Naive B cell (primary cell): ENCODE measurements around the gene CBFB. TPM values are rescaled to one million over a fixed set of nuclear protein-coding genes. Genes with fewer than 3 reads are reported as not detected.
"Not testable (repeated sequence)": the region's sequence is repeated elsewhere in the genome, so short reads cannot be mapped to it uniquely, and the experiment has no call there.

Source experiments
- ATAC-seq, 2 donors: fragments of 150-1000 bp; cut with Tn5 transposase; 2 replicates each; pipeline ENCODE4 v1.10.0; 2021; ENCODE audit warnings: low read depth in 2 of 2, mild to moderate bottlenecking in 2 of 2, moderate library complexity in 2 of 2
- DNase-seq: peaks from one replicate; pipeline ENCODE4 v3.0.0; 2022
- H3K27ac Mint-ChIP-seq, 6 donors: one replicate each; pipeline ENCODE4 v1.8.0; 2020 to 2022; ENCODE audit warnings: mild to moderate bottlenecking in 6 of 6, mixed read lengths in 6 of 6, moderate library complexity in 5 of 6, inconsistent platforms in 2 of 6
- H3K27me3 Mint-ChIP-seq, 3 donors: one replicate each; pipeline ENCODE4 v1.8.0; 2021 to 2022; ENCODE audit warnings: mixed read lengths in 3 of 3, mild to moderate bottlenecking in 1 of 3
- H3K36me3 Mint-ChIP-seq, 2 donors: one replicate each; pipeline ENCODE4 v1.8.0; 2020 to 2022; ENCODE audit warnings: mixed read lengths in 2 of 2, inconsistent platforms in 1 of 2, mild to moderate bottlenecking in 1 of 2
- H3K4me1 Mint-ChIP-seq, 3 donors: one replicate each; pipeline ENCODE4 v1.8.0; 2020 to 2022; ENCODE audit warnings: mixed read lengths in 3 of 3, inconsistent platforms in 1 of 3, mild to moderate bottlenecking in 1 of 3, moderate library complexity in 1 of 3
- H3K4me3 Mint-ChIP-seq, 8 donors: one replicate each; pipeline ENCODE4 v1.8.0; 2020 to 2022; ENCODE audit warnings: mild to moderate bottlenecking in 8 of 8, mixed read lengths in 8 of 8, moderate library complexity in 8 of 8, inconsistent platforms in 2 of 8
- H3K9me3 Mint-ChIP-seq, 7 donors: one replicate each; pipeline ENCODE4 v1.8.0; 2020 to 2022; ENCODE audit warnings: mixed read lengths in 7 of 7, mild to moderate bottlenecking in 5 of 7, inconsistent platforms in 2 of 7, moderate library complexity in 1 of 7
- polyA plus RNA-seq, 6 donors: library from polyadenylated mRNA; unstranded; fragments of 300-500 nt; fragmentation: Illumina TruSeq; gene quantifications; one replicate each; pipeline ENCODE4 v1.2.3, GENCODE V29; 2021; ENCODE audit warnings: low read depth in 6 of 6

CBFB gene
- polyA plus RNA-seq, 6 donors from 2014 or later: 51.8 to 94.4 (median 70.5) TPM

DNA sequence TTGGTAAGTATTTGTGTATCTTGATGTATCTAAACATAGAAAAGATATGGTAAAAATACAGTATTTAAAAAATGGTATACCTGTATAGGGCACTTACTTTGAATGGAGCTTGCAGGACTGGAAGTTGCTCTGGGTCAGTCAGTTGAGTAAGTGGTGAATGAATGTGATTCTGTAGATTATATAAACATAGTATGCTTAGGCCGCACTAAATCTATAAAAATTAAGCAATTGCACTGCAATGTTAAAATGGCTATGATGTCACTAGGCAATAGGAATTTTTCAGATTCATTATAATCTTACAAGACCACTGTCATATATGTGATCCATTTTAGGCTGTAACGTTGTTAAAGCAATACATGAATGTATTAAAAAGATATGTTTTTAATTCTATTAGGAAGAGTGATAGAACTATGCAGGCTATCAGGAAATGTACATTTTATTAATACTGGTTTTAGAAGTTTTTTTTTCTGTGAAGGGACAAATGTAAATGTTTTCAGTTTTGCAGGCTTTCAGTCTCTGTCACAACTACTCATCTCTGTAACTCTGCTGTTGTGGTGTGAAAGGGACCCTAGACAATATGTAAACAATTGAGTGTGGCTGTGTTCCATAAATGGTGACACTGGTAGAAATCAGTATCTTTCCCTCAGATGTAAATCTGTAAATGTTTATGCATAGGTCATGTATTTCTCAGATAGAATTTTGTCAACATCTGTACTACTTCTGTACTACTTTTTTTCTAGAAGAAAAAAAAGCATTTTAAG, 10.5 kb downstream of the CBFB start:
- H3K4me1 Mint-ChIP-seq: peaks cover 14 to 29% (median 25%) of the 10 kb centered on the region in 3 donors
- H3K36me3 Mint-ChIP-seq: peaks cover 14% of the 10 kb centered on the region in 2 donors
- no peak overlapping the region for H3K27ac Mint-ChIP-seq
- DNase-seq (no peak), ATAC-seq (no peak)
- H3K27me3 Mint-ChIP-seq: no peaks in the 10 kb centered on the region
- no peak overlapping the region for H3K4me3 Mint-ChIP-seq
- no peaks in the 10 kb centered on the region for H3K9me3 Mint-ChIP-seq

GRCh38 chr16:67040166-67040565, 11.2 kb downstream of the CBFB start:
- H3K4me1 Mint-ChIP-seq: peaks cover 11 to 22% (median 18%) of the 10 kb centered on the region in 3 donors
- peaks cover 11 to 14% of the 10 kb centered on the region in 2 donors for H3K36me3 Mint-ChIP-seq
- H3K4me3 Mint-ChIP-seq: no peak overlapping the region
- peak overlapping the region in 3 of 6 donors; percentile 15 to 51 (median 38) for H3K27ac Mint-ChIP-seq
- no peaks in the 10 kb centered on the region for H3K9me3 Mint-ChIP-seq
- DNase-seq: no peak
- no peak for ATAC-seq
- H3K27me3 Mint-ChIP-seq: no peaks in the 10 kb centered on the region

DNA sequence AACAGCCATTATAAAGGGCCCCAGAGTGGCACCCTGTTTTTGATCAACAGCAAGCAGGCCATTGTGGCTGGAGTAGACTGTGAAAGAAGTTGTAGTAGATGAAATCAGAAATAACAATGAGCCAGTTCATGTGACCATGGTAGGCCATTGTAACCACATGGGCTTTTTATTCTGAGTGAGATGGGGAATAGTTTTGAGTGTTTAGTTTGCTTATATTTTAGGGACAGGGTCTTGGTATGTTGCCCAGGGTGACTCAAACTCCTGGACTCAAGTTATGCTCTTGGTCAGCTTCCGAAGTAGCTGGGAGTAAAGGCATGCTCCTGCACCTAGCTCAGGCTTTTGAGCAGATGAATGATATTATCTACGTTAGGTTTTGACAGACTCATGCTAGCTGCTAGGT, 12.0 kb downstream of the CBFB start:
- no peaks in the 10 kb centered on the region for H3K27me3 Mint-ChIP-seq
- peak overlapping the region in 2 of 6 donors; percentile 4 to 15 for H3K27ac Mint-ChIP-seq
- H3K36me3 Mint-ChIP-seq: peaks cover 8 to 14% of the 10 kb centered on the region in 2 donors
- ATAC-seq (no peak), DNase-seq (no peak)
- H3K9me3 Mint-ChIP-seq: no peaks in the 10 kb centered on the region
- peak overlapping the region in 1 of 8 donors; percentile 68 for H3K4me3 Mint-ChIP-seq
- H3K4me1 Mint-ChIP-seq: peaks cover 11 to 19% (median 15%) of the 10 kb centered on the region in 3 donors

- not testable (repeated sequence) for DNase-seq, H3K27me3 Mint-ChIP-seq, ATAC-seq, H3K4me3 Mint-ChIP-seq, H3K9me3 Mint-ChIP-seq
- H3K36me3 Mint-ChIP-seq: peaks cover 8 to 14% of the 10 kb centered on the region in 2 donors
- H3K4me1 Mint-ChIP-seq: peaks cover 11 to 19% (median 18%) of the 10 kb centered on the region in 3 donors
- H3K27ac Mint-ChIP-seq: peak overlapping the region in 1 of 6 donors; percentile 76
These were observed 12.6 kb downstream of the CBFB start for GRCh38 chr16:67041520-67041919.

GRCh38 chr16:67043420-67043819, 14.5 kb downstream of the CBFB start:
- Mint-ChIP-seq H3K4me3 (no peak overlapping the region), H3K27me3 (no peaks in the 10 kb centered on the region), H3K9me3 (no peaks in the 10 kb centered on the region), H3K4me1 (peaks cover 14 to 24% (median 19%) of the 10 kb centered on the region in 3 donors), H3K27ac (no peak overlapping the region), H3K36me3 (peaks cover 8 to 14% of the 10 kb centered on the region in 2 donors)
- ATAC-seq (no peak), DNase-seq (no peak)

DNA sequence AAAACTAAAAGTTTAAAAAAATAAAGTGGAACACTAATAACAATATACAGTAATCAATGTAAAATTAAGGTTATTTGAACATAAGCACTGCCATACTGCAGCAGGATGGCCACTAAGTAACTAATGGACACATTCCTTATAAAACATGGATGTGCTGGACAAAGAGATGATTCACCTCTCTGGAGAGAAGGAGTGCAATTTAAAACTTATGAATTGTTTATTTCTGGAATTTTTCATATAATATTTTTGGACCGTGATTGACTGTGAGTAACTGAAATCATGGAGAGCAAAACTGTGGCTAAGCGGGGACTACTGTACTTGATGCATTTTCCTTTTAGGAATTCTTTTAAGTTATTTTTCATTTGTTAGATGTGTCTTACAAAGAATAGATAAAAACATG, 21.8 kb downstream of the CBFB start:
- H3K4me3 Mint-ChIP-seq: no peak overlapping the region
- H3K9me3 Mint-ChIP-seq: peaks cover 0 to 2% (median 0%) of the 10 kb centered on the region in 7 donors
- H3K27ac Mint-ChIP-seq: no peak overlapping the region
- no peak for DNase-seq
- peaks cover 0 to 5% of the 10 kb centered on the region in 2 donors for H3K36me3 Mint-ChIP-seq
- no peak for ATAC-seq
- peaks cover 17 to 43% (median 17%) of the 10 kb centered on the region in 3 donors for H3K4me1 Mint-ChIP-seq
- no peaks in the 10 kb centered on the region for H3K27me3 Mint-ChIP-seq

DNA sequence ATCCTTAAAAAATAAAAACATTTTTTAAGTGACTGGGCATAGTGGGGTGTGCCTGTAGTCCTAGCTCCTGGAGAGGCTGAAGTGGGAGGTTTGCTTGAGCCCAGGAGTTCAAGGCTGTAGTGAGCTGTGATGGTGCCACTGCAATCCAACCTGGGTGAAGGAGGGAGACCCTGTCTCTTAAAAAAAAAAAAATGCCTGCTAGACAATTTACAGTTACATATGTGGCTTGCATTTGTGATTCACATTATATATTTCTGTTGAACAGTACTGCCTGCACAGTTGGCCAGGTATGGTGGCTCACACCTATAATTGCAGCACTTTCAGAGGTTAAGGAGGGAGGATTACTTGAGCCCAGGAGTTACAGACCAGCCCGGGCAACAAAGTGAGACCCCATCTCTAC, 23.4 kb downstream of the CBFB start:
- no peak for DNase-seq
- H3K36me3 Mint-ChIP-seq: peaks cover 0 to 9% of the 10 kb centered on the region in 2 donors
- no peak for ATAC-seq
- peak overlapping the region in 2 of 6 donors; percentile 15 to 81 for H3K27ac Mint-ChIP-seq
- peaks cover 0 to 2% (median 0%) of the 10 kb centered on the region in 7 donors for H3K9me3 Mint-ChIP-seq
- peak overlapping the region in 1 of 8 donors; percentile 41 for H3K4me3 Mint-ChIP-seq
- peaks cover 24 to 47% (median 25%) of the 10 kb centered on the region in 3 donors for H3K4me1 Mint-ChIP-seq
- no peaks in the 10 kb centered on the region for H3K27me3 Mint-ChIP-seq

DNA sequence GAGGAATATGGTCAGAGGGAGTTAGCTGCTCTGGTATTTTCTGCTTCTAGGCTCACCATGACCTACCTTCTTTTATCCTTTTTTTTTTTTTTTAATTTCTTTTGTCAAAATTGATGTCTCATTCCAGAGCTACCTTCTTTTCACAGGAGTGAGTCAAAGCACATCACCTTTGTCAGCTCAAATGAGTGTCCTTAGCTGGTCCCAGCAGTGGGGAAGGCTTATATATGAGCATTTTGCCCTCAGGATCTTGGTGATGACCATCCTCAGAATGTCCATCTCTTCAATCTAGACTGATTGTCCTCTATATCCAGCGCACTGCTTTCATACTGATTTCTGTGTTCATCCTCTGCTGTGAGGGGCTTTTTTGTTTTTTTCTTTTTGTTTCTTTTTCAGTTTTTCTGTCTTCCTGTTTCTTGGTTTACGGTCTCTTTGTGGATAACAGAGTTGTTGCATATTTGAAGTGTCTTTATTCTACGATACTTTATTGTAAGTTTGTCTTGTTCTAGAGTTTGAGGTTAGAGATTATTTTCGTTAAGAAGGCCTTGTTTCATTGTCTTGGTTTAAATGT, 24.9 kb downstream of the CBFB start:
- peaks cover 0 to 2% (median 0%) of the 10 kb centered on the region in 7 donors for H3K9me3 Mint-ChIP-seq
- DNase-seq (no peak), ATAC-seq (peak in 1 of 2 donors; percentile 32)
- H3K27me3 Mint-ChIP-seq: no peaks in the 10 kb centered on the region
- H3K4me3 Mint-ChIP-seq: peak overlapping the region in 3 of 8 donors; percentile 31 to 55 (median 39)
- H3K27ac Mint-ChIP-seq: peak overlapping the region in 5 of 6 donors; percentile 44 to 81 (median 60)
- peaks cover 21 to 48% (median 28%) of the 10 kb centered on the region in 3 donors for H3K4me1 Mint-ChIP-seq
- peaks cover 0 to 9% of the 10 kb centered on the region in 2 donors for H3K36me3 Mint-ChIP-seq

- Mint-ChIP-seq H3K4me3 (peak overlapping the region in 1 of 8 donors; percentile 69), H3K27ac (peak overlapping the region in 2 of 6 donors; percentile 81 to 88), H3K9me3 (peaks cover 0 to 2% (median 0%) of the 10 kb centered on the region in 7 donors), H3K36me3 (peaks cover 0 to 20% of the 10 kb centered on the region in 2 donors), H3K4me1 (peaks cover 25 to 49% (median 32%) of the 10 kb centered on the region in 3 donors), H3K27me3 (no peaks in the 10 kb centered on the region)
- no peak for DNase-seq
- no peak for ATAC-seq
These were observed 26.0 kb downstream of the CBFB start for GRCh38 chr16:67054901-67055300.

- ATAC-seq (no peak), DNase-seq (no peak)
- Mint-ChIP-seq H3K27me3 (no peaks in the 10 kb centered on the region), H3K36me3 (peaks cover 0 to 20% of the 10 kb centered on the region in 2 donors), H3K9me3 (peaks cover 0 to 2% (median 0%) of the 10 kb centered on the region in 7 donors), H3K4me1 (peaks cover 26 to 55% (median 32%) of the 10 kb centered on the region in 3 donors), H3K27ac (peak overlapping the region in 1 of 6 donors; percentile 4), H3K4me3 (peak overlapping the region in 1 of 8 donors; percentile 28)
These were observed 27.0 kb downstream of the CBFB start for GRCh38 chr16:67055712-67056487.

- Mint-ChIP-seq H3K4me1 (peaks cover 11 to 44% (median 16%) of the 10 kb centered on the region in 3 donors), H3K27me3 (no peaks in the 10 kb centered on the region), H3K27ac (peak overlapping the region in 3 of 6 donors; percentile 2 to 43 (median 28)), H3K9me3 (no peaks in the 10 kb centered on the region), H3K4me3 (peak overlapping the region in 5 of 8 donors; percentile 9 to 46 (median 22)), H3K36me3 (peaks cover 0 to 11% of the 10 kb centered on the region in 2 donors)
- ATAC-seq (no peak), DNase-seq (no peak)
These were observed 34.1 kb downstream of the CBFB start for GRCh38 chr16:67063008-67063407.

- no peaks in the 10 kb centered on the region for H3K9me3 Mint-ChIP-seq
- H3K36me3 Mint-ChIP-seq: peaks cover 5 to 9% of the 10 kb centered on the region in 2 donors
- DNase-seq: no peak
- no peak for ATAC-seq
- no peak overlapping the region for H3K4me3 Mint-ChIP-seq
- H3K27me3 Mint-ChIP-seq: no peaks in the 10 kb centered on the region
- H3K4me1 Mint-ChIP-seq: peaks cover 0 to 18% (median 2%) of the 10 kb centered on the region in 3 donors
- peak overlapping the region in 2 of 6 donors; percentile 11 to 51 for H3K27ac Mint-ChIP-seq
These were observed 39.3 kb downstream of the CBFB start for GRCh38 chr16:67068212-67068753.
